ENCODE measurements around the gene HGD. TPM values are rescaled to one million over a fixed set of nuclear protein-coding genes. Genes with fewer than 3 reads are reported as not detected.
A peak's percentile ranks its signal among the peaks of the same experiment; 100 is the strongest.

HGD gene
- total and polyA plus RNA-seq, 2 donors (not counting 3 experiments of a cell fraction or from before 2014, with no cell fraction given): 0.18 to 0.22 TPM

GRCh38 chr3:120641696-120642246, 40.3 kb downstream of the HGD start:
- POLR2A ChIA-PET: interaction anchor here (1.1 kb wide), 1 partner anchor 101 kb away, joined by 3 read pairs; the partner anchor contains the start of genes GTF2E1 and RABL3
- no peak overlapping the region for H3K4me3 ChIP-seq (replicated peaks in 1 of 3; ENCODE audit: insufficient read depth in 1 of 3, low read depth in 1 of 3, low read length in 3 of 3)
- intact Hi-C loops (cut with micrococcal nuclease): loop anchor here (2.0 to 5.0 kb wide), 2 partner anchors 37 to 266 kb away; partner anchors contain the start of gene STXBP5L
- no peaks in the 10 kb centered on the region for H3K36me3 ChIP-seq (ENCODE audit: control insufficient read depth in 2 of 2, extremely low read depth in 1 of 2, insufficient read depth in 2 of 2, low read length in 2 of 2)
- H3K27ac ChIP-seq (ENCODE audit: insufficient read depth, low read depth, low read length): peak overlapping the region; percentile 54
- H2AFZ ChIP-seq (ENCODE audit: low read depth, low read length): peak overlapping the region; percentile 92
- no TSS peak for BruUV-seq (replicated peaks)
- H3K9me1 ChIP-seq (replicated peaks; ENCODE audit: control insufficient read depth, extremely low read depth, insufficient read depth, low read length): no peaks in the 10 kb centered on the region
- CTCF ChIA-PET: interaction anchor here (1.2 to 1.7 kb wide), 4 partner anchors 37 to 153 kb away, joined by 3 to 9 read pairs (median 6); no protein-coding TSS in a partner anchor
- H4K20me1 ChIP-seq (replicated peaks; ENCODE audit: control insufficient read depth, extremely low read depth, insufficient read depth, low read length): no peaks in the 10 kb centered on the region
- H3K79me2 ChIP-seq (ENCODE audit: control insufficient read depth, insufficient read depth, low read length): no peaks in the 10 kb centered on the region
- H3K9me3 ChIP-seq (replicated peaks; ENCODE audit: control insufficient read depth, insufficient read depth, low read length): no peaks in the 10 kb centered on the region
- FAIRE-seq: no peak
- dilution Hi-C loops (cut with MboI; ENCODE audit: extremely low pct_ligation_motif_present, low sequenced_read_pairs): no loop called here
- no peak for DNase-seq (ENCODE audit: low read depth, low spot score)
- peaks cover 9% of the 10 kb centered on the region for H3K4me1 ChIP-seq (ENCODE audit: control insufficient read depth, extremely low read depth, insufficient read depth, low read length)
- TF ChIP-seq POLR2A (IDR thresholded peaks at IDR 0.05; ENCODE audit: low read depth, low read length) (no peak), MAX (IDR thresholded peaks at IDR 0.05; ENCODE audit: insufficient read depth, insufficient read length) (no peak), JUN (IDR thresholded peaks at IDR 0.05; ENCODE audit: borderline replicate concordance, insufficient read depth, insufficient read length, low read depth) (no peak), MYC (IDR thresholded peaks at IDR 0.05; ENCODE audit: low read depth, low read length) (no peak), GATA2 (IDR thresholded peaks at IDR 0.05; ENCODE audit: insufficient read depth, insufficient read length, low read depth, low read length) (no peak), POLR2AphosphoS5 (IDR thresholded peaks at IDR 0.05; ENCODE audit: insufficient read depth, low read depth, low read length) (no peak), FOS (IDR thresholded peaks at IDR 0.05; ENCODE audit: borderline replicate concordance, insufficient read depth, low read length) (no peak), CTCF (IDR thresholded peaks at IDR 0.05; ENCODE audit: extremely low read depth in 1 of 2, insufficient read depth in 1 of 2, low read depth in 1 of 2, low read length in 2 of 2) (no peak), EZH2 (IDR thresholded peaks at IDR 0.05; ENCODE audit: borderline replicate concordance, low read depth, low read length, severe bottlenecking) (no peak)
- H3K9ac ChIP-seq (replicated peaks; ENCODE audit: extremely low read depth, insufficient read depth, low read length): no peak overlapping the region
- no peak overlapping the region for H3K4me2 ChIP-seq (ENCODE audit: insufficient read depth, low read length)
- no peaks in the 10 kb centered on the region for H3K27me3 ChIP-seq (ENCODE audit: control insufficient read depth in 2 of 2, insufficient read depth in 2 of 2, low read length in 2 of 2)
